CD14-positive monocyte (primary cell): ENCODE results near the gene USP34. TPM values are rescaled to one million over a fixed set of nuclear protein-coding genes. Genes with fewer than 3 reads are reported as not detected.

ENCODE experiments used
- DNase-seq, 3 donors: peaks; one replicate each; pipeline ENCODE4 v3.0.0-alpha.2; 2011 to 2022
- H2AFZ ChIP-seq: 2 replicates; pipeline ENCODE4 v1.6.0; 2012; ENCODE audit warnings: mild to moderate bottlenecking, low read depth, low read length, inconsistent platforms; ENCODE audit not compliant: insufficient read depth, poor library complexity, severe bottlenecking
- H3K27ac ChIP-seq, 2 donors: 1 replicate in 1 of 2; 2 replicates in 1 of 2; pipeline ENCODE4 v1.5.1; 2012 to 2013; ENCODE audit warnings: low read length in 2 of 2, control low read depth in 1 of 2, inconsistent platforms in 1 of 2, low read depth in 1 of 2, mild to moderate bottlenecking in 1 of 2
- H3K27me3 ChIP-seq, 2 donors: one replicate each; pipeline versions ENCODE4 v1.6.0 to v1.6.1; 2011 to 2013; ENCODE audit warnings: low read length in 2 of 2; ENCODE audit not compliant: control insufficient read depth in 2 of 2, insufficient read depth in 2 of 2
- H3K36me3 ChIP-seq, 2 donors: replicated peaks in 1 of 2; 1 replicate in 1 of 2; 2 replicates in 1 of 2; pipeline versions ENCODE4 v1.5.1 to v1.6.1; 2012 to 2013; ENCODE audit warnings: low read length in 2 of 2, control low read depth in 1 of 2, inconsistent platforms in 1 of 2, mild to moderate bottlenecking in 1 of 2; ENCODE audit not compliant: insufficient read depth in 2 of 2, control insufficient read depth in 1 of 2
- H3K4me1 ChIP-seq, 2 donors: 1 replicate in 1 of 2; 2 replicates in 1 of 2; pipeline versions ENCODE4 v1.5.1 to v1.6.1; 2012 to 2013; ENCODE audit warnings: low read length in 2 of 2, control low read depth in 1 of 2, inconsistent platforms in 1 of 2, mild to moderate bottlenecking in 1 of 2, moderate library complexity in 1 of 2; ENCODE audit not compliant: insufficient read depth in 2 of 2, control insufficient read depth in 1 of 2
- H3K4me2 ChIP-seq: replicated peaks from 2 replicates; pipeline ENCODE3; 2012; ENCODE audit warnings: low read length, moderate library complexity, mild to moderate bottlenecking; ENCODE audit not compliant: poor library complexity, severe bottlenecking; ENCODE audit errors: extremely low read depth
- H3K4me3 ChIP-seq, 3 experiments: fragments of 200-600 bp in 1 of 3; sonication (generic) in 1 of 3; replicated peaks in 1 of 3; 1 replicate in 2 of 3; 2 replicates in 1 of 3; pipeline ENCODE4 v1.5.1; 2011 to 2013; ENCODE audit warnings: low read length in 3 of 3, mild to moderate bottlenecking in 3 of 3, control low read depth in 2 of 3, low read depth in 2 of 3, inconsistent platforms in 1 of 3, moderate library complexity in 1 of 3
- H3K79me2 ChIP-seq: 2 replicates; pipeline ENCODE4 v1.6.0; 2012; ENCODE audit warnings: mild to moderate bottlenecking, control low read depth, inconsistent platforms, low read length, moderate library complexity; ENCODE audit not compliant: insufficient read depth
- H3K9ac ChIP-seq: 2 replicates; pipeline ENCODE4 v1.6.0; 2017; ENCODE audit warnings: low read length, mild to moderate bottlenecking; ENCODE audit not compliant: insufficient read depth, poor library complexity, severe bottlenecking
- H3K9me3 ChIP-seq, 2 donors: replicated peaks in 1 of 2; 1 replicate in 1 of 2; 2 replicates in 1 of 2; pipeline versions ENCODE4 v1.5.1 to v1.6.1; 2012 to 2013; ENCODE audit warnings: low read length in 2 of 2, control low read depth in 1 of 2; ENCODE audit not compliant: control insufficient read depth in 1 of 2, insufficient read depth in 1 of 2
- H4K20me1 ChIP-seq: 2 replicates; pipeline ENCODE4 v1.6.0; 2012; ENCODE audit warnings: mild to moderate bottlenecking, low read length, control low read depth, moderate library complexity; ENCODE audit not compliant: insufficient read depth
- H3K27ac Mint-ChIP-seq, 7 donors: one replicate each; pipeline ENCODE4 v1.8.0; 2020; ENCODE audit warnings: mild to moderate bottlenecking in 7 of 7, mixed read lengths in 7 of 7, moderate library complexity in 6 of 7, inconsistent platforms in 2 of 7
- H3K27me3 Mint-ChIP-seq, 3 donors: one replicate each; pipeline ENCODE4 v1.8.0; 2021 to 2022; ENCODE audit warnings: low read depth in 3 of 3, mild to moderate bottlenecking in 3 of 3, mixed read lengths in 3 of 3, moderate library complexity in 3 of 3, inconsistent platforms in 1 of 3
- H3K36me3 Mint-ChIP-seq, 2 donors: one replicate each; pipeline ENCODE4 v1.8.0; 2020; ENCODE audit warnings: mixed read lengths in 2 of 2, inconsistent platforms in 1 of 2, mild to moderate bottlenecking in 1 of 2
- H3K4me1 Mint-ChIP-seq: one replicate; pipeline ENCODE4 v1.8.0; 2020; ENCODE audit warnings: mild to moderate bottlenecking, mixed read lengths
- H3K4me3 Mint-ChIP-seq, 2 donors: one replicate each; pipeline ENCODE4 v1.8.0; 2020; ENCODE audit warnings: mild to moderate bottlenecking in 2 of 2, mixed read lengths in 2 of 2, moderate library complexity in 1 of 2
- H3K9me3 Mint-ChIP-seq, 7 donors: one replicate each; pipeline ENCODE4 v1.8.0; 2020 to 2022; ENCODE audit warnings: mixed read lengths in 7 of 7, mild to moderate bottlenecking in 6 of 7, moderate library complexity in 6 of 7, inconsistent platforms in 2 of 7
- CTCF ChIP-seq: fragments of 200-600 bp; IDR thresholded peaks from one replicate; pipeline ENCODE4 v1.8.0; 2022; ENCODE audit warnings: antibody characterized with exemption, mild to moderate bottlenecking
- WGBS: methylation state at CpG from one replicate; pipeline ENCODE4 v1.1.5; 2013; ENCODE audit warnings: missing lambda C conversion rate; ENCODE audit not compliant: insufficient coverage; 5-methylcytosine and 5-hydroxymethylcytosine counted together
- intact Hi-C, 2 donors: fragments of 100-400 bp; cut with micrococcal nuclease; formaldehyde crosslinking; loops; one replicate each; pipeline versions ENCODE4 v1.15.0 to v1.15.1; 2023
- polyA plus RNA-seq, 3 donors: library from polyadenylated mRNA; depleted of rRNA in 1 of 3; unstranded in 2 of 3; stranded (reverse) in 1 of 3; fragments of 300-500 nt in 2 of 3; fragments of >200 nt in 1 of 3; fragmentation: Illumina TruSeq in 2 of 3; gene quantifications; 1 replicate in 2 of 3; 2 replicates in 1 of 3; pipeline ENCODE4 v1.2.3, GENCODE V29; 2012 to 2021

USP34 gene
- polyA plus RNA-seq, 3 donors: 2.8 to 47.2 (median 5.9) TPM

GRCh38 chr2:61253136-61253535, 217.8 kb downstream of the USP34 start:
- intact Hi-C loops: no loop called here
- Histone ChIP-seq H2AFZ (no peak overlapping the region), H3K9ac (no peak overlapping the region), H3K4me1 (no peaks in the 10 kb centered on the region), H3K4me2 (no peak overlapping the region), H3K27ac (no peak overlapping the region), H3K9me3 (no peaks in the 10 kb centered on the region), H3K27me3 (no peaks in the 10 kb centered on the region), H3K79me2 (no peaks in the 10 kb centered on the region), H3K4me3 (no peak overlapping the region), H3K36me3 (peaks cover 69 to 94% of the 10 kb centered on the region in 2 donors), H4K20me1 (no peaks in the 10 kb centered on the region)
- Mint-ChIP-seq H3K4me1 (no peaks in the 10 kb centered on the region), H3K27ac (peak overlapping the region in 1 of 7 donors; percentile 21), H3K9me3 (no peaks in the 10 kb centered on the region), H3K27me3 (no peaks in the 10 kb centered on the region), H3K36me3 (peaks cover 60 to 83% of the 10 kb centered on the region in 2 donors), H3K4me3 (no peak overlapping the region)
- WGBS: 100% methylated on average over 3 of the region's 4 CpGs
- no peak for TF ChIP-seq CTCF
- DNase-seq: no peak

- Histone ChIP-seq H3K4me1 (no peaks in the 10 kb centered on the region), H3K27ac (no peak overlapping the region), H3K27me3 (no peaks in the 10 kb centered on the region), H3K4me3 (no peak overlapping the region), H4K20me1 (no peaks in the 10 kb centered on the region), H3K4me2 (no peak overlapping the region), H3K36me3 (peaks cover 74 to 94% of the 10 kb centered on the region in 2 donors), H3K9me3 (no peaks in the 10 kb centered on the region), H3K9ac (no peak overlapping the region), H2AFZ (no peak overlapping the region), H3K79me2 (no peaks in the 10 kb centered on the region)
- no peak overlapping the region for H3K27ac Mint-ChIP-seq
- no peak for DNase-seq
- no peaks in the 10 kb centered on the region for H3K4me1 Mint-ChIP-seq
- H3K36me3 Mint-ChIP-seq: peaks cover 61 to 83% of the 10 kb centered on the region in 2 donors
- intact Hi-C loops: no loop called here
- TF ChIP-seq CTCF: no peak
- no CpG with 5 or more reads among the region's 2 CpGs for WGBS
- no peaks in the 10 kb centered on the region for H3K9me3 Mint-ChIP-seq
- H3K4me3 Mint-ChIP-seq: no peak overlapping the region
- no peaks in the 10 kb centered on the region for H3K27me3 Mint-ChIP-seq
Observed at GRCh38 chr2:61252031-61252430, 218.9 kb downstream of the USP34 start.
